ENCODE measurements around the gene MXRA8. TPM values are rescaled to one million over a fixed set of nuclear protein-coding genes. Genes with fewer than 3 reads are reported as not detected.

MXRA8 gene
- total and polyA plus RNA-seq, 7 experiments from 2014 or later: 0.39 to 2.2 (median 0.86) TPM

DNA sequence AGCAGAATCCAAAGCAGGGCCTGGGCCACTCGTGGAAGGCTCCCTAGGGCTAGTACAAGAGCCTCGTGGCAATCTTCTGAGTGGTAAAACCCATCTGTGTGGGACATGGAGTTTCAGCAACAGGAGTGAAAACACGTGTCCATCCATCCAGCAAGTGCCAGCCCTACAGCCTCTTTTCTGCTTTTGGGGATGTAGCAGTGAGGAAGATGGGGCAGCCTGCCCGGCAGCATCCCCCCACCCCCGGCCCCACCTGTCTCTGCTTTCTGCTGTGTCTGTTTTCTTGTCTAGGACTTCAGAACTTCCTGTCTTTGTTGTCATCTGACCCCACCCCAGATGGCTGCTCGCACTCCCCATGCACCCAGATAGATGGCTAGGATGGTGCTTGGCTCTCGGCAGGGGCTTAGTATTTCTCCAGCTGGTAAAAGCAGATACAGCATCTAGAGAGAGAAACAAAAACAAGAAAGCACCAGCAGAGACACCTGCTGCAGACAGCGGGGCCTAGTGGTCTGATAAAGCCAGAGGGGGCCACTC is 32.2 kb downstream of the MXRA8 start:
- H3K4me3 ChIP-seq (ENCODE audit: low read length): peak overlapping the region; percentile 77
- peak overlapping the region; percentile 92 for H3K27ac ChIP-seq (ENCODE audit: low read depth, low read length)
- H3K36me3 ChIP-seq (ENCODE audit: control insufficient read depth in 2 of 3, insufficient read depth in 3 of 3, low read length in 3 of 3): peaks cover 0 to 28% (median 0%) of the 10 kb centered on the region in 3 experiments
- H3K4me1 ChIP-seq (ENCODE audit: control insufficient read depth in 2 of 2, insufficient read depth in 2 of 2, low read length in 2 of 2): peaks cover 18 to 34% of the 10 kb centered on the region in 2 donors
- ChIA-PET POLR2A (interaction anchor here (0.9 to 2.1 kb wide), 9 partner anchors 11 to 52 kb away, joined by 3 to 6 read pairs (median 4); partner anchors contain the start of genes ACAP3, AURKAIP1 and UBE2J2), CTCF (no interaction called here)
- no peaks in the 10 kb centered on the region for H3K27me3 Mint-ChIP-seq
- peaks cover 0 to 3% (median 0%) of the 10 kb centered on the region in 11 donors for H3K9me3 Mint-ChIP-seq
- no peaks in the 10 kb centered on the region for H3K27me3 ChIP-seq (ENCODE audit: control insufficient read depth in 2 of 2, insufficient read depth in 2 of 2, low read length in 2 of 2)
- no peaks in the 10 kb centered on the region for H3K9me3 ChIP-seq (ENCODE audit: control insufficient read depth in 2 of 3, low read length in 3 of 3)
- ATAC-seq: no peak
- intact Hi-C loops (cut with micrococcal nuclease): no loop called here
- no peak for DNase-seq
- H3K36me3 Mint-ChIP-seq: peaks cover 0 to 7% (median 0%) of the 10 kb centered on the region in 5 donors
- peaks cover 12 to 49% (median 30%) of the 10 kb centered on the region in 7 donors for H3K4me1 Mint-ChIP-seq
- H3K27ac Mint-ChIP-seq: peak overlapping the region; percentile 51 to 81 (median 64)
- peak overlapping the region; percentile 45 to 92 (median 80) for H3K4me3 Mint-ChIP-seq

GRCh38 chr1:1325288-1326074 is 32.9 kb downstream of the MXRA8 start:
- H3K4me3 Mint-ChIP-seq: peak overlapping the region; percentile 62 to 92 (median 80)
- H3K27ac Mint-ChIP-seq: peak overlapping the region; percentile 6 to 81 (median 67)
- H3K4me3 ChIP-seq (ENCODE audit: low read length): peak overlapping the region; percentile 77
- peak overlapping the region; percentile 92 for H3K27ac ChIP-seq (ENCODE audit: low read depth, low read length)
- peaks cover 0 to 3% (median 0%) of the 10 kb centered on the region in 11 donors for H3K9me3 Mint-ChIP-seq
- peaks cover 0 to 35% (median 0%) of the 10 kb centered on the region in 3 experiments for H3K36me3 ChIP-seq (ENCODE audit: control insufficient read depth in 2 of 3, insufficient read depth in 3 of 3, low read length in 3 of 3)
- ChIA-PET CTCF (no interaction called here), POLR2A (interaction anchor here (0.9 to 2.1 kb wide), 9 partner anchors 11 to 52 kb away, joined by 3 to 6 read pairs (median 4); partner anchors contain the start of genes ACAP3, AURKAIP1 and UBE2J2)
- DNase-seq (peak in 1 of 9 donors; percentile 31), ATAC-seq (no peak)
- peaks cover 18 to 34% of the 10 kb centered on the region in 2 donors for H3K4me1 ChIP-seq (ENCODE audit: control insufficient read depth in 2 of 2, insufficient read depth in 2 of 2, low read length in 2 of 2)
- H3K36me3 Mint-ChIP-seq: peaks cover 0 to 7% (median 0%) of the 10 kb centered on the region in 5 donors
- H3K27me3 ChIP-seq (ENCODE audit: control insufficient read depth in 2 of 2, insufficient read depth in 2 of 2, low read length in 2 of 2): no peaks in the 10 kb centered on the region
- no peaks in the 10 kb centered on the region for H3K27me3 Mint-ChIP-seq
- no peaks in the 10 kb centered on the region for H3K9me3 ChIP-seq (ENCODE audit: control insufficient read depth in 2 of 3, low read length in 3 of 3)
- peaks cover 12 to 50% (median 30%) of the 10 kb centered on the region in 7 donors for H3K4me1 Mint-ChIP-seq
- intact Hi-C loops (cut with micrococcal nuclease): loop anchor here (1.0 to 2.0 kb wide), 3 partner anchors 24 to 73 kb away; partner anchors contain the start of genes CCNL2 (in 1 of the 2), DVL1 (in 1 of the 2) and UBE2J2 (in 1 of the 2)

- Histone ChIP-seq H3K4me3 (ENCODE audit: low read length) (peak within 1 kb of the TSS; percentile 77), H3K4me1 (ENCODE audit: control insufficient read depth in 2 of 2, insufficient read depth in 2 of 2, low read length in 2 of 2) (peaks cover 18 to 34% of the 10 kb centered on the region in 2 donors), H3K27me3 (ENCODE audit: control insufficient read depth in 2 of 2, insufficient read depth in 2 of 2, low read length in 2 of 2) (no peaks in the 10 kb centered on the region), H3K36me3 (ENCODE audit: control insufficient read depth in 2 of 3, insufficient read depth in 3 of 3, low read length in 3 of 3) (peaks cover 0 to 43% (median 0%) of the 10 kb centered on the region in 3 experiments), H3K27ac (ENCODE audit: low read depth, low read length) (peak within 1 kb of the TSS; percentile 92), H3K9me3 (ENCODE audit: control insufficient read depth in 2 of 3, low read length in 3 of 3) (no peaks in the 10 kb centered on the region)
- ATAC-seq (peak; percentile 93), DNase-seq (peak; percentile 93 to 97 (median 95))
- H3K4me3 Mint-ChIP-seq: peak within 1 kb of the TSS; percentile 83 to 96 (median 90)
- intact Hi-C loops (cut with micrococcal nuclease): loop anchor here (1.0 to 2.0 kb wide), 6 partner anchors 16 to 208 kb away; partner anchors contain the start of genes DVL1 (in 2 of the 2), PUSL1 (in 2 of the 2), AURKAIP1 (in 1 of the 2) and C1orf159 (in 1 of the 2)
- ChIA-PET CTCF (no interaction called here), POLR2A (interaction anchor here (0.9 to 1.7 kb wide), 8 partner anchors 12 to 51 kb away, joined by 3 to 5 read pairs (median 4); partner anchors contain the start of genes ACAP3, AURKAIP1 and UBE2J2)
- H3K27ac Mint-ChIP-seq: peak within 1 kb of the TSS; percentile 67 to 94 (median 91)
- H3K27me3 Mint-ChIP-seq: no peaks in the 10 kb centered on the region
- H3K9me3 Mint-ChIP-seq: peaks cover 0 to 3% (median 0%) of the 10 kb centered on the region in 11 donors
- peaks cover 12 to 53% (median 31%) of the 10 kb centered on the region in 7 donors for H3K4me1 Mint-ChIP-seq
- peaks cover 0 to 3% (median 0%) of the 10 kb centered on the region in 5 donors for H3K36me3 Mint-ChIP-seq
Observed at GRCh38 chr1:1324524-1325287, 33.6 kb downstream of the MXRA8 start, which contains the start of the genes CPTP and INTS11. Gene CPTP (plus strand): TSS chr1:1324802. CDS start chr1:1326911, 2,109 bp downstream. Gene INTS11 (minus strand): TSS chr1:1324660. CDS start chr1:1324608, 52 bp downstream.

DNA sequence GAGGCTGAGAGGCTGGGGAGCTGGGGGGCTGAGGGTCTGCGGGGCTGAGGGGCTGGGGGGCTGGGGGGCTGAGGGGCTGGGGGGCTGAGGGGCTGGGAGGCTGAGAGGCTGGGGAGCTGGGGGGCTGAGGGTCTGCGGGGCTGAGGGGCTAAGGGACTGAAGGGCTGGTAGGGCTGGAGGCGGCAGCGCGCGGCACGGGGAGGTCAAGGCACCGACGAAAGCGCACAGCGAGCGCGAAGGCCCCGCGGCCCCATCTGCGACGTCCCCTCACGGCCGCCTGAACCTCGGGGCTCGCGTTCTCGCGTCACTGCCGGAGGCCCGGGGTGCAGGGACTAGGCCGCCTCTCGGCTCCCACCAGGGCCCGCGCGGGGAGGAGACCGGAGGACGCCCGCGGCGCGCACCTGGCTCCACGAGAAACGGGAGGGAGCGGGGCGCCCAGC is 34.3 kb downstream of the MXRA8 start:
- POLR2A ChIA-PET: interaction anchor here (0.9 kb wide), 1 partner anchor 15 kb away, joined by 3 read pairs; no protein-coding TSS in a partner anchor
- DNase-seq: no peak
- ATAC-seq: no peak
- H3K27ac ChIP-seq (ENCODE audit: low read depth, low read length): peak overlapping the region; percentile 92
- H3K4me3 ChIP-seq (ENCODE audit: low read length): peak overlapping the region; percentile 74
- peaks cover 0 to 49% (median 0%) of the 10 kb centered on the region in 3 experiments for H3K36me3 ChIP-seq (ENCODE audit: control insufficient read depth in 2 of 3, insufficient read depth in 3 of 3, low read length in 3 of 3)
- CTCF ChIA-PET: interaction anchor here (0.7 kb wide), 1 partner anchor 200 kb away, joined by 3 read pairs; no protein-coding TSS in a partner anchor
- Mint-ChIP-seq H3K9me3 (peaks cover 0 to 3% (median 0%) of the 10 kb centered on the region in 11 donors), H3K27me3 (no peaks in the 10 kb centered on the region), H3K36me3 (peaks cover 0 to 3% (median 0%) of the 10 kb centered on the region in 5 donors), H3K4me3 (peak overlapping the region in 8 of 10 donors; percentile 18 to 92 (median 82)), H3K4me1 (peaks cover 12 to 53% (median 34%) of the 10 kb centered on the region in 7 donors), H3K27ac (peak overlapping the region in 5 of 9 donors; percentile 67 to 88 (median 76))
- no peaks in the 10 kb centered on the region for H3K9me3 ChIP-seq (ENCODE audit: control insufficient read depth in 2 of 3, low read length in 3 of 3)
- H3K27me3 ChIP-seq (ENCODE audit: control insufficient read depth in 2 of 2, insufficient read depth in 2 of 2, low read length in 2 of 2): no peaks in the 10 kb centered on the region
- H3K4me1 ChIP-seq (ENCODE audit: control insufficient read depth in 2 of 2, insufficient read depth in 2 of 2, low read length in 2 of 2): peaks cover 18 to 34% of the 10 kb centered on the region in 2 donors
- intact Hi-C loops (cut with micrococcal nuclease): loop anchor here (1.0 to 2.0 kb wide), 6 partner anchors 16 to 208 kb away; partner anchors contain the start of genes PUSL1 (in 2 of the 2), AURKAIP1 (in 1 of the 2), C1orf159 (in 1 of the 2) and CCNL2 (in 1 of the 2)

DNA sequence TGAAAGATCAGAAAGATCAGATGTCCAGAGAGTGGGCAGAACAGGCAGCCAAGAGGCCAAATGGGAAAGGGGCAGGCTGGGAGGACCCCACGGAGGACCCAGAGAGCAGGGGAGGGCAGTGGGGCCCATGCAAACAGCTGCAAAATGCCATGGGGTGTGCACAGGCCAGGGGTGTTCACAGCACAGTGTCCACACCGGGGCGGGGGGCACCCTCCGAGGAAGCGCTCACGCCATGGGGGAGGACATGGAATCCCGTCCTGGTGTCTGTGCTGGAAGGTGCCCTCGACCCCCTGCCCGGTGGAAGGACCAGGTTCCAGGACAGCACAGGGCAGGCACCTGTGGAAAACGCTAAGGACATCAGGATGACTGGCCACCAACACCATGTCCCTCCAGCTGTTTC is 35.4 kb downstream of the MXRA8 start:
- H3K27me3 Mint-ChIP-seq: no peaks in the 10 kb centered on the region
- intact Hi-C loops (cut with micrococcal nuclease): no loop called here
- ChIA-PET CTCF (interaction anchor here (0.6 kb wide), 1 partner anchor 202 kb away, joined by 3 read pairs; no protein-coding TSS in a partner anchor), POLR2A (no interaction called here)
- Histone ChIP-seq H3K9me3 (ENCODE audit: control insufficient read depth in 2 of 3, low read length in 3 of 3) (no peaks in the 10 kb centered on the region), H3K27me3 (ENCODE audit: control insufficient read depth in 2 of 2, insufficient read depth in 2 of 2, low read length in 2 of 2) (no peaks in the 10 kb centered on the region), H3K27ac (ENCODE audit: low read depth, low read length) (peak overlapping the region; percentile 32), H3K36me3 (ENCODE audit: control insufficient read depth in 2 of 3, insufficient read depth in 3 of 3, low read length in 3 of 3) (peaks cover 0 to 47% (median 0%) of the 10 kb centered on the region in 3 experiments), H3K4me3 (ENCODE audit: low read length) (no peak overlapping the region), H3K4me1 (ENCODE audit: control insufficient read depth in 2 of 2, insufficient read depth in 2 of 2, low read length in 2 of 2) (peaks cover 18 to 34% of the 10 kb centered on the region in 2 donors)
- peaks cover 0 to 3% (median 0%) of the 10 kb centered on the region in 5 donors for H3K36me3 Mint-ChIP-seq
- ATAC-seq (no peak), DNase-seq (no peak)
- peaks cover 12 to 53% (median 32%) of the 10 kb centered on the region in 7 donors for H3K4me1 Mint-ChIP-seq
- peaks cover 0 to 3% (median 0%) of the 10 kb centered on the region in 11 donors for H3K9me3 Mint-ChIP-seq
- peak overlapping the region; percentile 60 to 94 (median 87) for H3K27ac Mint-ChIP-seq
- H3K4me3 Mint-ChIP-seq: peak overlapping the region; percentile 78 to 95 (median 88)

Measured in naive thymus-derived CD4-positive, alpha-beta T cell (primary cell).